SHP77 (cell line): ENCODE results near the gene SULT1C3.

Experiments
- DNase-seq, 2 experiments: peaks; one replicate each; lab custom pipeline; 2025; lab: John Stamatoyannopoulos, UW

SULT1C3 gene

DNA sequence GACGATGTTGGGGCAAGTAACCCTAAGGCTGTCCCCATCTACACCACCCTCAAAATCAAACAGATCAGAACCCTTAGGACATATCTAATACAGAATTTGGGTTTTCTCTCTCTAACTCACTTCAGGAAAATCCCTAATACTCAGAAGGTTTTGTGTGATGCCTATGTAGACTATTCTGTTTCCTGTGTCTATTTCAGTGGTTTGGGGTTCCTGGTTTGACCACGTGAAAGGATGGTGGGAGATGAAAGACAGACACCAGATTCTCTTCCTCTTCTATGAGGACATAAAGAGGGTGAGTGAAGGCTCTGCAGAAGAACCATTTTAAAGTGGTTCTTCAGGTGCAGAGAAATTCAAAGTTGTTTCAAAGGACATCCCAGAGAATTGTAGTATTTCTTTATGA lies 65.2 kb downstream of the SULT1C3 start:
- no peak for DNase-seq

- no peak for DNase-seq
Observed at GRCh38 chr2:108305901-108306300, 66.1 kb downstream of the SULT1C3 start.

- no peak for DNase-seq
Observed at GRCh38 chr2:108309903-108310302, 70.1 kb downstream of the SULT1C3 start.
